HFF-Myc (cell line): Measurements from ENCODE around the gene RNF150.

Experiments used
- DNase-seq: peaks from one replicate; pipeline ENCODE4 v3.0.0-alpha.2; 2011; ENCODE audit warnings: low read depth; ENCODE audit errors: extremely low read depth
- H3K4me3 ChIP-seq: replicated peaks from 2 replicates; pipeline ENCODE4 v1.5.1; 2011; ENCODE audit warnings: low read depth, mild to moderate bottlenecking, control low read depth, low read length
- TF ChIP-seq, protein P1 (sequence below): IDR thresholded peaks from 2 replicates; pipeline ENCODE4 v1.5.1; 2012; ENCODE audit warnings: mild to moderate bottlenecking, low read depth, low read length, control low read depth; ENCODE audit errors: missing control alignments

Gene RNF150

DNA sequence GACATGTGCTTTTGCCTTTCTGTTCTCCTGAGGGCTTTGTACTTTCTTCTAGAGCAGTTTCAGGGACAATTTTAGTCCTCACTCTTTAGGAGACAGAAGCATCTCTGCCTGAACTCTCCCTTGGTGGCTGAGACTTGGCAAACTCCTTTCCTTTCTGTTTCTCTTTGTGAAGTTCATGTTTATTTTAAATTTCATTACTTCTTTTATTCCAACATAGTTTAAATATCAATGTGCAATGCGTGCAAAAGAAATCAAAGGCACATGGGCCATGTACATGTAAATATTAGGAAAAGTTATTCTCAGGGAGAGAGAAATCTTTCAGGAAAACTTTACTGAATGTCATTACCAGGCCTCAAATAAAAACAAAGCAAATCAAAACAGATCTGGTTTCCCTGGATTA lies 177.6 kb downstream of the RNF150 start:
- DNase-seq: no peak
- TF ChIP-seq, protein P1, sequence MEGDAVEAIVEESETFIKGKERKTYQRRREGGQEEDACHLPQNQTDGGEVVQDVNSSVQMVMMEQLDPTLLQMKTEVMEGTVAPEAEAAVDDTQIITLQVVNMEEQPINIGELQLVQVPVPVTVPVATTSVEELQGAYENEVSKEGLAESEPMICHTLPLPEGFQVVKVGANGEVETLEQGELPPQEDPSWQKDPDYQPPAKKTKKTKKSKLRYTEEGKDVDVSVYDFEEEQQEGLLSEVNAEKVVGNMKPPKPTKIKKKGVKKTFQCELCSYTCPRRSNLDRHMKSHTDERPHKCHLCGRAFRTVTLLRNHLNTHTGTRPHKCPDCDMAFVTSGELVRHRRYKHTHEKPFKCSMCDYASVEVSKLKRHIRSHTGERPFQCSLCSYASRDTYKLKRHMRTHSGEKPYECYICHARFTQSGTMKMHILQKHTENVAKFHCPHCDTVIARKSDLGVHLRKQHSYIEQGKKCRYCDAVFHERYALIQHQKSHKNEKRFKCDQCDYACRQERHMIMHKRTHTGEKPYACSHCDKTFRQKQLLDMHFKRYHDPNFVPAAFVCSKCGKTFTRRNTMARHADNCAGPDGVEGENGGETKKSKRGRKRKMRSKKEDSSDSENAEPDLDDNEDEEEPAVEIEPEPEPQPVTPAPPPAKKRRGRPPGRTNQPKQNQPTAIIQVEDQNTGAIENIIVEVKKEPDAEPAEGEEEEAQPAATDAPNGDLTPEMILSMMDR: no peak
- H3K4me3 ChIP-seq: no peak overlapping the region

DNA sequence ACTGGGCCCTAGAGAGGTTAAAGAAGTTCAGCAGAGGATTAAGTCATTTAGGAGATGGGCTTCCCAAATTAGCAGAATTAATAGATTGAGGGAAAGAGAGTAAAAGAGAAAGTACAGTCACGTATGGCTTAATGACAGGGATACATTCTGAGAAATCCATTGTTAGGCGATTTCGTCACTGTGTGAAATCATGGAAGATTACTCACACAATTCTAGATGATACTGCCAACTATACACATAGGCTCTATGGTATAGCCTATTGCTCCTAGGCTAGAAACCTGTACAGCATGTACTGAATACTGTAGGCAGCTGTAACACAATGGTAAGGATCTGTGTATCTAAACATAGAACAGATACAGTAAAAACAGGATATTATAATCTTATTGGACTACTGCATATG lies 180.6 kb downstream of the RNF150 start:
- DNase-seq: no peak
- no peak overlapping the region for H3K4me3 ChIP-seq
- TF ChIP-seq, protein P1: no peak

DNA sequence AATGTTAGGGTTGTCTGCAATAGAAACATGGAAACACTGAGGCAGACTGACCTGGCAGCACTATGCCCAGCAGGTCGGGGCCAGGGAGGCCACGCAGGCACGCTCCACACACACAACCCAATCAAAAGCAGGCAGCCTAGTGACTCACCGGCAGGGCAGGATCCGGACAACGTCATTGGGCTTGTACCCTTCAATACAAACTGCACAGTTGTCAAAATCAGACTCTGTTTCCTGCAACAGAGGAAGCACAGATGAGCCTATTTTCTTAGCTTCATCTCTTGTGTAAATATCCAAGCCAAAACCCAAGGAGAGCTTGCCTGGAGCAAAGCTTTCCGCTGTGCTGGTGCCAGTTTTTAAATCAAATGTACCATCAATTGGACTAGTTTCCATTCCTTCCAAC lies 185.8 kb downstream of the RNF150 start:
- no peak overlapping the region for H3K4me3 ChIP-seq
- TF ChIP-seq, protein P1: no peak
- DNase-seq: no peak

DNA sequence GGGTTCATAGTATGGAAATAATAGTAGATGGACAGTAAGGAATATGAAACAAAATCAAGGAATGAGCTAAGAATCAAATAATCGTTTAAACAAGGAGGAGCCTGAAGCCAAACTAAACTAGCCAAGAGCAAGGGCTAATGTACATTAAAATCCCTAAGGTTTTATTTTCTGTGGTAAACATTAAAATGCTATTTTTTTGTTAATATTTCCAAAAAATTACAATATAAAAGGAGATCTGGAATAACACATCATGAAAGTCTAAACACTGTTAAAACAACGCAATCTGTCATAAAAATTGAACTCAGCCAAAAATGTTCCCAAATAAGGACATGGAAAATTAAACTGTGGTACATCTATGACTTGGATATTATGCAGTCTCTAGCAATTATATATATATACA lies 188.2 kb downstream of the RNF150 start:
- no peak overlapping the region for H3K4me3 ChIP-seq

DNA sequence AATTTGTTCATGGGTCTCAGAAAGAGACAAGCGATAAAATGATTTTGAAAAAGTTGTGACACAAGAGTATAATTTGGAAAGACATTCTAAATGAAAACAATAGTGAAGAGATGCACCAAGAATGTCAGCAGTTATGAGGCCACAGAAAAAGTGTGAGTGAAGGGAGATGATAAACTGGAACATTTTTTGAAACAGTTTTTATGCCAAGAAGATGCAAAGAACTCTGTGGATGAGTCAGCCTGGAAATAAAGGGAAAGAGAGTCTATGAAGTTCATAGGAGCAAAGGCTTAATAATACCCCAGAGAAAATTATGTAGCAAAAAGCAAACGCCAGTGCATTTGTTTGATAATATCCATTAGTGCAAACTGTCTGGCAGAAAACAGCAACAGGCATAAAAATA lies 188.7 kb downstream of the RNF150 start:
- no peak for DNase-seq
- TF ChIP-seq, protein P1: no peak
- H3K4me3 ChIP-seq: no peak overlapping the region

More for the DNA sequence above, 188.2 kb downstream of the RNF150 start:
- DNase-seq: no peak
- TF ChIP-seq, protein P1: no peak

DNA sequence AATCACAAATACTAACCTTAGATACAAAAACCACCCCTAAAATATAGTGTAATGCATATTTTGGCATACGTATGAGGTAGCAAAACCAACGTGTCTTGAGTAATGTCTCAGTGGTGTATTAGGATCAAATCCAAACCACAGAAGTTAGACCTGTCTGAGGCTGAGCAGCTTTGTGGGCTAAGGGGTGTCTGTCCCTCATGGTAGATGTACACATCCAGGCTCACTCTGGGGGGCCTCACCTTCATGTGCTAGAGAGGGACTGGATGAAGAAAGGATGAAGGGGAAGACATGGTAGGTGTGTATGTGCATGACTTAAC lies 189.1 kb downstream of the RNF150 start:
- DNase-seq: no peak
- TF ChIP-seq, protein P1: no peak
- H3K4me3 ChIP-seq: no peak overlapping the region

DNA sequence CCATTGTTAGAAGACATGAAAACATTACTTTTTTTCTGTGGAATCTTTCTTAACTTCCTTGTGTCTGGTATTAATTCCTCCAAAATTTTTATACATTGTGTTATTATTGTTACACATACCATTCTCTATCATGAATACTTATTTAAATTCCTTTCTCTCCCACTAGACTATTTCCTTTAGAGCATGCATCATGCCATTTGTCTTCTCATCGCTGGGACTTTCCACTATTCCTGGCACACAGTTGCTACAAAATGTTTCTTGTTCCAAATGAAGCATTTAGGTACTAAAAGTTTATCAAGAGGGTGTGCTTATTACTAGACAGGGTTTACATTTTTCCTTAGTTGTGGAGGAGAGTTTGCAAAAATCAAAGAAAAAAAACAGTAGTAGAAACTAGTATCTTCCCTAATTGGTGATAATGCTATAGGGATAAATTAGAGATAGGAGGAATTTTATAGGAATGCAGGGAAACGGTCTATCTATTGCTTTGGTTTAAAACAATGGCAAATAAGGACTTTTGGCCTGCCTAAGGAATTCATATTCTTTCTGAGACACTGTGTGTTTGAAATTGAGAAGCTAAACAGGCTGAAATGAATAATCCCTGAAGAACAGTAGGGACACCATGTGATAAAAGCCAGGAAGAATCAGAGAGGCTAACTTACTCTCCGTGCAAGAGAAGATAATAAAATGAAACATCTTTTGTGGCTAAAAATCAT lies 189.6 kb downstream of the RNF150 start:
- TF ChIP-seq, protein P1: no peak
- no peak for DNase-seq
- no peak overlapping the region for H3K4me3 ChIP-seq
